ENCODE results near the gene PDLIM7. TPM values are rescaled to one million over a fixed set of nuclear protein-coding genes. Genes with fewer than 3 reads are reported as not detected.
A peak's percentile ranks its signal among the peaks of the same experiment; 100 is the strongest.

The PDLIM7 gene
- total and polyA plus RNA-seq, 10 of the 15 experiments (the other 5 are each of a cell fraction or from before 2014, with no cell fraction given), result 0.82 to 36.6 (median 19.3) TPM

GRCh38 chr5:177502886-177503285 lies 5.5 kb upstream of the PDLIM7 start:
- ATAC-seq (no peak), DNase-seq (ENCODE audit: low read depth, low spot score) (no peak), FAIRE-seq (no peak)
- CTCF ChIA-PET, result interaction anchor here (1.4 to 4.6 kb wide), 13 partner anchors 7 to 389 kb away, joined by 3 to 72 read pairs (median 12); partner anchors contain the start of genes DOK3, F12, MXD3 and PRR7
- POLR2A ChIA-PET, result interaction anchor here (0.6 to 1.9 kb wide), 6 partner anchors 31 to 134 kb away, joined by 3 to 10 read pairs (median 4); no protein-coding TSS in a partner anchor
- no TSS peak for BruUV-seq (replicated peaks)
- H3K9me3 ChIP-seq (replicated peaks; ENCODE audit: control insufficient read depth, insufficient read depth, low read length), result no peaks in the 10 kb centered on the region
- H3K27ac ChIP-seq (ENCODE audit: control insufficient read depth, insufficient read depth), result peak overlapping the region; percentile 81
- in situ Hi-C loops (cut with MboI) (no loop called here), intact Hi-C loops (cut with micrococcal nuclease; ENCODE audit: unreplicated experiment) (loop anchor here (5.0 to 10.0 kb wide), 2 partner anchors 191 to 388 kb away; partner anchors contain the start of gene MXD3)
- peaks cover 7 to 19% of the 10 kb centered on the region in 2 experiments; a peak in 3 of 4 replicates for H3K36me3 ChIP-seq (ENCODE audit: control insufficient read depth in 2 of 2, insufficient read depth in 2 of 2, low read length in 1 of 2)
- peaks cover 9% of the 10 kb centered on the region for H3K79me2 ChIP-seq (ENCODE audit: control insufficient read depth, insufficient read depth, low read length)
- H2AFZ ChIP-seq (ENCODE audit: control insufficient read depth, low read depth, low read length), result no peak overlapping the region
- 87% methylated on average over 16 of the region's 16 CpGs for WGBS (ENCODE audit: insufficient coverage, insufficient replicate concordance, low lambda C conversion rate, missing lambda C conversion rate)
- no peak overlapping the region for H3K4me3 ChIP-seq
- SMC1A ChIA-PET (ENCODE audit: uncharacterized antibody, unreplicated experiment), result interaction anchor here (1.3 to 3.3 kb wide), 4 partner anchors 13 to 113 kb away, joined by 4 to 23 read pairs (median 10); no protein-coding TSS in a partner anchor
- peak overlapping the region; percentile 0; the same call in 1 of the 2 replicates for H3K4me2 ChIP-seq (ENCODE audit: control insufficient read depth, insufficient read depth)
- peaks cover 39% of the 10 kb centered on the region for H3K4me1 ChIP-seq (ENCODE audit: control insufficient read depth, insufficient read depth, low read length)
- RAD21 ChIA-PET (ENCODE audit: unreplicated experiment), result interaction anchor here (0.9 to 4.5 kb wide), 6 partner anchors 16 to 113 kb away, joined by 3 to 40 read pairs (median 12); no protein-coding TSS in a partner anchor
- H3K27me3 ChIP-seq (replicated peaks in 1 of 2; ENCODE audit: control insufficient read depth in 2 of 2, insufficient read depth in 2 of 2, low read length in 1 of 2), result no peaks in the 10 kb centered on the region; a peak in 1 of 4 replicates
- H4K20me1 ChIP-seq (ENCODE audit: control insufficient read depth, insufficient read depth), result no peaks in the 10 kb centered on the region
- no peak overlapping the region for H3K9ac ChIP-seq (ENCODE audit: control insufficient read depth, insufficient read depth, low read length)
- TF ChIP-seq BCL3 (IDR thresholded peaks at IDR 0.05; ENCODE audit: borderline replicate concordance, insufficient read depth, low read depth, low read length, poor library complexity, severe bottlenecking), result peak; percentile 11
- no peak for TF ChIP-seq GATAD2B (conservative IDR thresholded peaks at IDR 0.05; ENCODE audit: low read depth)
- no peak for TF ChIP-seq NR2C1 (IDR thresholded peaks at IDR 0.05)
- 0 out of 2 replicates have a peak, but pooled peaks have one; percentile 14 for TF ChIP-seq LARP7 (IDR thresholded peaks at IDR 0.05)
- TF ChIP-seq KDM1A (IDR thresholded peaks at IDR 0.05; ENCODE audit: borderline replicate concordance), result no peak
- TF ChIP-seq ZNF24 (IDR thresholded peaks at IDR 0.05), result no peak
- no peak for TF ChIP-seq IKZF1 (conservative IDR thresholded peaks at IDR 0.05)
- TF ChIP-seq ZNF274 (IDR thresholded peaks at IDR 0.05; ENCODE audit: insufficient read depth, insufficient read length), result no peak
- no peak for TF ChIP-seq RELB (IDR thresholded peaks at IDR 0.05; ENCODE audit: low read depth)
- no peak for TF ChIP-seq ZNF217 (IDR thresholded peaks at IDR 0.05)
- TF ChIP-seq HCFC1 (IDR thresholded peaks at IDR 0.05; ENCODE audit: low read length), result no peak
- TF ChIP-seq FOXK2 (IDR thresholded peaks at IDR 0.05), result no peak
- no peak for TF ChIP-seq ESRRA (IDR thresholded peaks at IDR 0.05; ENCODE audit: low read length)
- TF ChIP-seq ZNF687 (IDR thresholded peaks at IDR 0.05), result no peak
- no peak for TF ChIP-seq TCF3 (IDR thresholded peaks at IDR 0.05; ENCODE audit: borderline replicate concordance, insufficient read depth, low read depth, low read length)
- no peak for TF ChIP-seq RB1 (IDR thresholded peaks at IDR 0.05; ENCODE audit: borderline replicate concordance)
- peak; percentile 1; the same call in 1 of the 2 replicates for TF ChIP-seq POLR2A (IDR thresholded peaks at IDR 0.05; ENCODE audit: low read depth, low read length)
- no peak for TF ChIP-seq NR2F1 (conservative IDR thresholded peaks at IDR 0.05)
- TF ChIP-seq YY1 (IDR thresholded peaks at IDR 0.05; ENCODE audit: low read depth, low read length), result no peak
- no peak for TF ChIP-seq RAD51 (IDR thresholded peaks at IDR 0.05)

Measured in GM12878 (cell line).